GM19438 (cell line): Measurements from ENCODE around the gene NXN.
"Not testable (repeated sequence)": the region's sequence is repeated elsewhere in the genome, so short reads cannot be mapped to it uniquely, and the experiment has no call there.

ENCODE experiments used
- ATAC-seq: cut with Tn5 transposase; IDR thresholded peaks from one replicate; pipeline ENCODE4 v1.9.1; 2021; ENCODE audit warnings: low read depth; ENCODE audit not compliant: unreplicated experiment

The NXN gene

GRCh38 chr17:957856-958421, 21.6 kb downstream of the NXN start:
- no peak for ATAC-seq

- ATAC-seq, result no peak
These were observed 22.7 kb downstream of the NXN start for GRCh38 chr17:956905-957304.

- no peak for ATAC-seq
These were observed 25.0 kb downstream of the NXN start for GRCh38 chr17:954431-955164.

- no peak for ATAC-seq
These were observed 25.8 kb downstream of the NXN start for GRCh38 chr17:953767-954166.

GRCh38 chr17:952592-952991, 27.0 kb downstream of the NXN start:
- not testable (repeated sequence) for ATAC-seq

- ATAC-seq, result no peak
These were observed 28.0 kb downstream of the NXN start for GRCh38 chr17:951325-952132.

GRCh38 chr17:949623-950303, 29.8 kb downstream of the NXN start:
- no peak for ATAC-seq

GRCh38 chr17:948284-948852, 31.2 kb downstream of the NXN start:
- no peak for ATAC-seq

GRCh38 chr17:946510-947236, 32.9 kb downstream of the NXN start:
- no peak for ATAC-seq

GRCh38 chr17:945672-946071, 33.9 kb downstream of the NXN start:
- no peak for ATAC-seq

GRCh38 chr17:944266-944826, 35.2 kb downstream of the NXN start:
- no peak for ATAC-seq

GRCh38 chr17:935485-935884, 44.1 kb downstream of the NXN start:
- ATAC-seq, result no peak

- no peak for ATAC-seq
These were observed 46.1 kb downstream of the NXN start for GRCh38 chr17:933312-934073.

GRCh38 chr17:930258-930657, 49.3 kb downstream of the NXN start:
- no peak for ATAC-seq

GRCh38 chr17:929586-929985, 50.0 kb downstream of the NXN start:
- no peak for ATAC-seq

GRCh38 chr17:927611-928461, 51.7 kb downstream of the NXN start:
- no peak for ATAC-seq

GRCh38 chr17:925817-926216, 53.8 kb downstream of the NXN start:
- ATAC-seq, result no peak
